Right atrium auricular region (tissue), 2 donors: ENCODE measurements around the gene MAP3K15. TPM values are rescaled to one million over a fixed set of nuclear protein-coding genes. Genes with fewer than 3 reads are reported as not detected.

Experiments
- DNase-seq: peaks from one replicate; pipeline ENCODE4 v3.0.0-alpha.2; 2019; ENCODE audit warnings: low spot score
- H3K27ac ChIP-seq, 2 donors: fragments of 200-600 bp; sonication (generic); 1 replicate in 1 of 2; 2 replicates in 1 of 2; pipeline ENCODE4 v1.5.1; 2016 to 2019
- H3K27me3 ChIP-seq, 2 donors: fragments of 200-600 bp; sonication (generic); one replicate each; pipeline versions ENCODE4 v1.5.1 to v1.6.0; 2017 to 2019
- H3K36me3 ChIP-seq: fragments of 200-600 bp; sonication (generic); one replicate; pipeline ENCODE4 v1.5.1; 2016
- H3K4me1 ChIP-seq, 2 donors: fragments of 200-600 bp; sonication (generic); one replicate each; pipeline versions ENCODE4 v1.5.1 to v1.6.0; 2017 to 2019
- H3K4me3 ChIP-seq, 2 donors: fragments of 200-600 bp; sonication (generic); 1 replicate in 1 of 2; 2 replicates in 1 of 2; pipeline ENCODE4 v1.5.1; 2017 to 2019; ENCODE audit warnings: mild to moderate bottlenecking in 1 of 2, moderate library complexity in 1 of 2
- H3K9me3 ChIP-seq, 2 donors: fragments of 200-600 bp; sonication (generic); one replicate each; pipeline ENCODE4 v1.5.1; 2019
- total RNA-seq, 2 donors: library from RNA; depleted of rRNA; stranded (reverse); fragments of >200 nt; gene quantifications; one replicate each; pipeline ENCODE4 v1.1.0, GENCODE V29; 2016
- TF ChIP-seq, protein P1 (sequence below), 2 donors: fragments of 200-600 bp; sonication (generic); IDR thresholded peaks; one replicate each; pipeline ENCODE4 v1.5.1; 2019; ENCODE audit warnings: antibody characterized with exemption in 2 of 2

MAP3K15 gene
- total RNA-seq, 2 donors from 2014 or later: not detected

DNA sequence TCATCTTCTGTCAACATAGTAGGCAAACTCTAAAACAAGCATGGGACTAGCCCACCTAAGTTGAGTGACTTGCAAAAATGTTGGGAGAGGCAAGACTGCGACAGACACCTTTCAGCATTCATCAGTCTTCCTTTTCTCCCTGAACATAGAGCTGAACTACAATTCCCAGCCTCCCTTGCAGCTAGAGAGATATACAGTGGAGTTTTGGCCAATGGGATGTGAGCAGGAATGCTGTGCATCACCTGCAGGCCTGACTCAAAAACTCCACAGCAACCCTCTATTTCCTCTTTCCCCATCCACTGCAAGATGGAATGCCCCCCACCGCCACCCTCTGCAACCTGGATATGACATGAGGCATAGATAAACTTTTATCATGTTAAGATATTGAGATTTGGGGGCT lies 105.0 kb downstream of the MAP3K15 start:
- TF ChIP-seq, protein P1, sequence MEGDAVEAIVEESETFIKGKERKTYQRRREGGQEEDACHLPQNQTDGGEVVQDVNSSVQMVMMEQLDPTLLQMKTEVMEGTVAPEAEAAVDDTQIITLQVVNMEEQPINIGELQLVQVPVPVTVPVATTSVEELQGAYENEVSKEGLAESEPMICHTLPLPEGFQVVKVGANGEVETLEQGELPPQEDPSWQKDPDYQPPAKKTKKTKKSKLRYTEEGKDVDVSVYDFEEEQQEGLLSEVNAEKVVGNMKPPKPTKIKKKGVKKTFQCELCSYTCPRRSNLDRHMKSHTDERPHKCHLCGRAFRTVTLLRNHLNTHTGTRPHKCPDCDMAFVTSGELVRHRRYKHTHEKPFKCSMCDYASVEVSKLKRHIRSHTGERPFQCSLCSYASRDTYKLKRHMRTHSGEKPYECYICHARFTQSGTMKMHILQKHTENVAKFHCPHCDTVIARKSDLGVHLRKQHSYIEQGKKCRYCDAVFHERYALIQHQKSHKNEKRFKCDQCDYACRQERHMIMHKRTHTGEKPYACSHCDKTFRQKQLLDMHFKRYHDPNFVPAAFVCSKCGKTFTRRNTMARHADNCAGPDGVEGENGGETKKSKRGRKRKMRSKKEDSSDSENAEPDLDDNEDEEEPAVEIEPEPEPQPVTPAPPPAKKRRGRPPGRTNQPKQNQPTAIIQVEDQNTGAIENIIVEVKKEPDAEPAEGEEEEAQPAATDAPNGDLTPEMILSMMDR (IDR thresholded peaks at IDR 0.05): no peak
- no peak overlapping the region for H3K27ac ChIP-seq
- H3K36me3 ChIP-seq: no peaks in the 10 kb centered on the region
- H3K27me3 ChIP-seq: no peaks in the 10 kb centered on the region
- H3K4me1 ChIP-seq: no peaks in the 10 kb centered on the region
- H3K9me3 ChIP-seq: peaks cover 0 to 7% of the 10 kb centered on the region in 2 donors
- no peak overlapping the region for H3K4me3 ChIP-seq
- DNase-seq: no peak

DNA sequence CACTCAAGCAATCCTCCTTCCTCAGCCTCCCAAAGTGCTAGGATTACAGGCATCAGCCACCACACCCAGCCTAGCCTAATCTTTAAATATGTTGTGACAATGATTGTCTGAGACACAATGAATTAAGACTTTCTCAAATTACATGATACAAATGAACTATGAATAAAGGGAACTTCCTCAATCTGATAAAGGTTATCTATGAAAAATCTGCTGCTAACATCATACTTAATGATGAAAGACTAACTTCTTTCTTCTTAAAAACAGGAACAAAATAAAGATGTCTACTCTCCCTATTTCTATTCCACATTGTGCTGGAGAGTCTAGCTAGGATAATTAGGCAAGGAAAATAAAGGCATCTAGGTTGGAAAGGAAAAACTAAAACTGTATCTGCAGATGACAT lies 111.6 kb downstream of the MAP3K15 start:
- no peak overlapping the region for H3K27ac ChIP-seq
- H3K9me3 ChIP-seq: no peaks in the 10 kb centered on the region
- TF ChIP-seq, protein P1 (IDR thresholded peaks at IDR 0.05): no peak
- no peak overlapping the region for H3K4me3 ChIP-seq
- no peaks in the 10 kb centered on the region for H3K36me3 ChIP-seq
- H3K4me1 ChIP-seq: no peaks in the 10 kb centered on the region
- no peaks in the 10 kb centered on the region for H3K27me3 ChIP-seq
- DNase-seq: no peak

GRCh38 chrX:19392703-19393102 lies 122.6 kb downstream of the MAP3K15 start:
- no peaks in the 10 kb centered on the region for H3K36me3 ChIP-seq
- no peak overlapping the region for H3K27ac ChIP-seq
- H3K27me3 ChIP-seq: no peaks in the 10 kb centered on the region
- TF ChIP-seq, protein P1 (IDR thresholded peaks at IDR 0.05): no peak
- no peak overlapping the region for H3K4me3 ChIP-seq
- no peaks in the 10 kb centered on the region for H3K9me3 ChIP-seq
- DNase-seq: no peak
- no peaks in the 10 kb centered on the region for H3K4me1 ChIP-seq

DNA sequence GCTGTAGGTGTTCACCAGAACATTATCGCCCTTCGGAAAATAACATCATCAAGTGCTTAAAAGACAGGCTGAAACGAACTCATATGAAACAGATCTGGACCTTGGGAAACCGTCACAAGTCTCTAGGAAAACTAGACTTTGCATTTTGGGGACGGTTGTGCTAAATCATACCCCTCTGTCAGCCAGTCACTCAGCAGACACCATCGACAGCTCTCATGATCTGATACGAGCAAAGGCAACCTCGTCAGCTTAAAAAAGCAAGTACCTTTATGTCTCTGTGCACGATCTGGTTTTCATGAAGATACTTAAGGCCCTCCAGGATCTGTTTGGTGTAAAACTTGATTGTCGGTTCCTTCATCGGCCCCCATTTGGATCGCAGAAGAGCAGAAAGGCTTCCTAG lies 123.2 kb downstream of the MAP3K15 start:
- Histone ChIP-seq H3K36me3 (no peaks in the 10 kb centered on the region), H3K27ac (no peak overlapping the region), H3K4me1 (no peaks in the 10 kb centered on the region), H3K27me3 (no peaks in the 10 kb centered on the region), H3K4me3 (no peak overlapping the region), H3K9me3 (no peaks in the 10 kb centered on the region)
- DNase-seq: no peak
- TF ChIP-seq, protein P1 (IDR thresholded peaks at IDR 0.05): no peak

GRCh38 chrX:19389227-19389845 lies 126.0 kb downstream of the MAP3K15 start:
- Histone ChIP-seq H3K27me3 (no peaks in the 10 kb centered on the region), H3K4me3 (no peak overlapping the region), H3K36me3 (no peaks in the 10 kb centered on the region), H3K9me3 (no peaks in the 10 kb centered on the region), H3K27ac (no peak overlapping the region), H3K4me1 (no peaks in the 10 kb centered on the region)
- TF ChIP-seq, protein P1 (IDR thresholded peaks at IDR 0.05): no peak
- peak; percentile 32 for DNase-seq

GRCh38 chrX:19388741-19389140 lies 126.6 kb downstream of the MAP3K15 start:
- no peak overlapping the region for H3K27ac ChIP-seq
- no peaks in the 10 kb centered on the region for H3K36me3 ChIP-seq
- DNase-seq: peak; percentile 16
- H3K4me1 ChIP-seq: no peaks in the 10 kb centered on the region
- H3K27me3 ChIP-seq: no peaks in the 10 kb centered on the region
- TF ChIP-seq, protein P1 (IDR thresholded peaks at IDR 0.05): no peak
- no peak overlapping the region for H3K4me3 ChIP-seq
- no peaks in the 10 kb centered on the region for H3K9me3 ChIP-seq
